HG03342 (cell line): ENCODE results near the gene TRPM2.
"Not testable (repeated sequence)": the region's sequence is repeated elsewhere in the genome, so short reads cannot be mapped to it uniquely, and the experiment has no call there.

ENCODE experiments used
- ATAC-seq: cut with Tn5 transposase; IDR thresholded peaks from one replicate; pipeline ENCODE4 v1.9.1; 2021; ENCODE audit warnings: mild to moderate bottlenecking, moderate library complexity; ENCODE audit not compliant: unreplicated experiment

Gene TRPM2

DNA sequence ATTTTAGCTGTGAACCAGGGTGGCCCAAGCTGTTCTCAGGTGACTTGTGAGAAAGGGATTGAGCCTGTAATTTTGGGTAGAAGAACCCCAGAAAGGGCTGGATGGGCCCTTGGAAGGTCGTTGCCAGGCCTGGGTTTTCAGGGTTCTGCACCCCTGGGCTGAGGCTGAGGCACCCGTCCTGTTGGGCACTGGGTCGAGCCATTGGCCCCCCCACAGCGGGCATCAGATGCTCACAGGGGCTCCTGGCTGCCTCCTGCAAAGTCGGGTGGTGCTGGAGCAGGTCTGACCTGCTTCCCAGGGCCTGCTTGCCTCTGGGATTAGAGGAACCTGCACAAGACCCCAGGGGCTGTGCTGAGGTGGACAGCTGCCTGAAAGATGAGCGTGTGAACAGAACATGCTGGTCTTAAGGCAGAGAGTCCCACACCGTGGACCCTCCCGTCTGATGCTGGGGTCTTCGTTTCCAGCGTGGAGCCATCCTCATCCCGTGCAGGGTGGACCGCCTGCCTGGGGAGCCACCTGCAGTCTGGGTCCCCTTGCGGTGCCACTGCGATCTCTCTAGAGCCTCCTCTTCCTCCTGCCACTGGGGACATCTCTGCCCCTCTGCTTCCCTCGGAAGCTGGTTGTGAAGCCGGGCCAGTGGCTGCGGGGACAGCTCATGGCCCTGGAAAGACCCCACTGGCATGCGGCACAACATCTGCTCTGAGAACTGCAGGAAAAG lies 1.7 kb upstream of the TRPM2 start:
- no peak for ATAC-seq

DNA sequence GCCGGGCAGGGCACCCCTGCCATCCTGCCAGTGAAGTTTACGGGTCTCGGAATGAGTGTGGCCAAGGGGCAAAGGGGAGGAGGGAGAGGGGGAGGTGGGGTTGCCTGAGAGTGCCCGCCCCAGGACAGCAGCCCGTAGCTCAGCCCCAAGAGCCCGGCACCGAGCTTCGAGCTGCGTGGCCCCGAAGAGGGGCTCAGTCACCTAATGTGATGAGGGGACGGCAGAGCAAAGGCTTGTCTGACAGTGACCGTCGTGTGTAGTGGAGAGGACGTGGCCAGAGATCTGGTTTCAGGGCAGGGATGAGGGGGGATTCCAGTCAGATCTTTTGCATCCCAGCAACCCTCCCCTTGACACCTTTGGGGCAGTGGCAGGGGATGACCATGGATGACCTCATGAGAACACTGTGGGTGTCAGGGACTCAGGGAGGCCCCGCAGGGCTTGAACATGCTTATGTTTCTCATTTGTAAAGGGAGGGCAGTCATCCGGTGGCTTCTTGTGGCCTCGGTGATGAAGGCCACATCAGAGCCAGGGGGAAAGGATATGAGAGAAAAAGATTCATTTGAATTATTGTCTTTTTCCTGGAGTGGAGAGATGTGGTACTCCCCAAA lies 1.1 kb upstream of the TRPM2 start:
- no peak for ATAC-seq

DNA sequence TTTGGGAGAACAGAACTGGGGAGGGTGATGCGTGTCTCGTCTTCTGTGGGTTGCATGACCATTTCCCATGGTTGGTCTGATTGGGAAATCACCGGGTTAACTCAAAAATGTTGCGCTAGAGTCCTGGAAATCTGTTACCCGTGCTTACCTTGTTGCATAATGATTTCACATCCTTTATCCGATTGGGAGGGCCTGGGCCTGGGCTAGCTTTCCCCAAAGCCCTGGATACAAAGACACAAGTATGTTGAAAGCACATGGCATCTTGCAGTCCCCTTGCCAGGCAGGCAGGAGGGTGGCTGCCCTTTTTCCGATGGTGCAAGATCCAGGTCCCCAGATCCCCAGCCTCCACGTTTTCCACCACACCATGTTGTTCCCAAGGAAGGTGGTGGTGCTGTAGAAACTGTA lies 582 bp downstream of the TRPM2 start:
- ATAC-seq, result no peak

DNA sequence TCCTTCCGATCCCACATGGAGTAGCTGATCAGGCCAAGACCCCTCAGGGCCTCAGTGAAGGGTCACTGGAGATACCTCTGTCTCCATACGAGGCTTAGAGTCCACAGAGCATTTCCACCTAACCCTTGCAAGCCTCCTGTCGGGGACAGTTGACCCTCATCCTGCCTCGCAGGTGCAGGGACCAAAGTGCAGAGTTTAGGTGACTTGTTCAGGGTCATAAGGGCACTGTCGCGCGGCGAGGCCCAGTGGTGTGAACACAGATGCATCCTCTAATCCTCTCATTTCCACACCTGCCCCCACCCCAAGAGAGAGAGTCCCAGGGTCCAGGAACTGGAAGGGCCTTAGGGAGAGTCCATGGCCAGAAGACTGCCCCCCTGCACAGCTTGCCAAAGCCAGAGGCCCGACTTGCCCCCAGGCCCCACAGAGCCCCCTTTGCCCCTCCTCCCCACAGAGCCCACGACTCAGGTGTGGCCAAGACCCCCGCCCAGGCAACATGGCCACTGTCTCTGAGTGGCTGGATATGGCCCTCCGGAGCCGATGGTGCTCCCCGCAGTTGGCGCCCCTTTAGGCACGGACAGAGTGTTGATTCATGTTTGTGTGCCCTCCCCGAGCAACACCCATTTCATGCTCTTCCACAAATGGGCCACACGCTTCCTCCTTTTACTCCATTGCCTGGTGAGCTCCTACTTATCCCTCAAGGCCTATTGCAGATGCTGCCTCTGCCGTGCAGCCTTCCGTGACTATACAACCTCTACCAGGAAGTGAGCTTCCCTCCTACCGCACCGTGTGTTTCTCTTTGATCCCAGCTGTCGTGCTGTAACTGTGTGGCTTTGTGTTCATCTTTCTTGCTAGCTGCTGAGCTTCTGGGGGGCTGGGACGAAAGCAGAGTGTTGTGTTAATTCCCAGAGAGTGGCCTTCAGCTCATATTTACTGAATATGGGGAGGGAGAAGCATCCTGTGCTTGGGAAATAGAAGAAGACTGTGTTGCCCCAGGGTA lies 1.7 kb downstream of the TRPM2 start:
- no peak for ATAC-seq

DNA sequence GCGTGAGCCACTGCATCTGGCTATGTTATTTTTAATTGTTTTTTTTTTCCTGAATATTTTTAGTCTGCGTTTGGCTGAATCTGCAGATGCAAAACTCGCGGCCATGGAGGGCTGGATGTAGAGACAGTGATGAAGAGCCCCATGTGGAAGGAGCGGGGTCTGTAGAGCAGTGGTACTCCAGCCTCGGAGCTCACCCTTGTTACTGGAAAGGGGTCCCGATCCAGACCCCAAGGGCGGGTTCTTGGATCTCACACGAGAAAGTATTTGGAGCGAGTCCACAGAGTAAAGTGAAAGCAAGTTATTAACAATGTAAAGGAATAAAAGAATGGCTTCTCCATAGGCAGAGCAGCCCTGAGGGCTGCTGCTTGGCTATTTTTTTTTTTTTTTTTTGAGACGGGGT lies 2.7 kb downstream of the TRPM2 start:
- no peak for ATAC-seq

DNA sequence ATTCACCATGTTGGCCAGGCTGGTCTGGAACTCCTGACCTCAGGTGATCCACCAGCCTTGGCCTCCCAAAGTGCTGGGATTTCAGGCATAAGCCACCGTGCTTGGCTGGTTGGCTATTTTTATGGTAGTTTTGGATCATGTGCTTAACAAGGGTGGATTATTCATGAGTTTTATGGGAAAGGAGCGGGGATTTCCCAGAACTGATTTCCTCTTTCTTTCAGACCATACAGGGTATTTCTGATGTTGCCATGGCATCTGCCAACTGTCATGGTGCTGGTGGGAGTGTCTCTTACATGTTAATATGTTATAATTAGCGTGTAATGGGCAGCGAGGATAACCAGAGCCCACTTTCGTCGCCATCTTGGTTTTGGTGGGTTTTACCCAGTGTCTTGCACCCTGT lies 3.2 kb downstream of the TRPM2 start:
- ATAC-seq, result no peak

DNA sequence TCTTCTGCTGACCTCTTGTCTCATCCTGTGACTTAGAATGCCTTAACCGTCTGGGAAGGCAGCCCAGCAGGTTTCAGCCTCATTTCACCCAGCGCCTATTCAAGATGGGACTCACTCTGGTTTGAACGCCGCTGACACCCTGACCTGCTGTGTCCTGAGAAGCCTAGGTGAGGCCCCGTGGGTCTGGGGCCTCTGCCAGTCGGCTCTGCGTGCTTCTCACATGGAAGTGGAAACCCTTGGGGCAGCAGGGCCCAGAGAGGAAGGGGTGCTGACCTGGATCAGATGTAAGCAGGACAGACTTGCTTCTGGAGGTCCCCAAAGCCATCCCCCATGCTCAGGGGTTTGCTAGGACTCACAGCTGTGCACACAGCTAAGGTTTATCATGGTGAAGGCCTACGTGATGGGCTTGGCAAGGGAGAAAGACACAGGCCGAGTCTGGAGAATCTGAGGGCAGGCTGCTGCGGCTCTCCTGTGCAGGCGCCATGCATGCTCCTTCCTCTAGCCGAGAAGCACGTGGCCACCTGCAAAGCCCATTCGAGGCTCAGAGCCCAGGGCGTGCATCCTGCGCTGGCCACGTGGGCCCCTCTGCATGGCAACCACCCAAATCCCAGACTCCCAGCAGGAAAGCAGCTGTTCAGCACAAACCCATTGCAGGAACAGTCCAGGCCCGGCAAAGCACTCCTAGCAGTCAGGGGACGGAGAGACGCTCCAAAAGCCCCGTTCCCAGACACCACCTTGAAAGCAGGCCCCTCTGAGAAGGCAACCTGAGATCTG lies 3.8 kb downstream of the TRPM2 start:
- no peak for ATAC-seq

DNA sequence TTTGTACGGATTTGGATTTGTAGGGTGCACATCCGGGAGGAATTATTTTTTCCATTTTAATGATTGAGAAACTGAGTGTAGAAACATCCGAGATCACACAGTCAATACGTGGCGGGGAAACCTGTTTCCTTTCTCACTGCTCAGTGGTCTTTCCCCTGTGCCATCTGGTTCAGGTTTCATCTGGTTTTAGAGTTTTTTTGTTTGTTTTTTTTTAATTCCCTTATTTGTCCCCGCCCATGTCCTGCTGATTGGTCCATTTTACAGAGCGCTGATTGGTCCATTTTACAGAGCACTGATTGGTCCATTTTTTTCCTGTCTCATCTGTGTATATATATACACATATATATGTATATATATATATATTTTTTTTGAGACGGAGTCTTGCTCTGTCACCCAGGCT lies 6.0 kb downstream of the TRPM2 start:
- ATAC-seq, result no peak

DNA sequence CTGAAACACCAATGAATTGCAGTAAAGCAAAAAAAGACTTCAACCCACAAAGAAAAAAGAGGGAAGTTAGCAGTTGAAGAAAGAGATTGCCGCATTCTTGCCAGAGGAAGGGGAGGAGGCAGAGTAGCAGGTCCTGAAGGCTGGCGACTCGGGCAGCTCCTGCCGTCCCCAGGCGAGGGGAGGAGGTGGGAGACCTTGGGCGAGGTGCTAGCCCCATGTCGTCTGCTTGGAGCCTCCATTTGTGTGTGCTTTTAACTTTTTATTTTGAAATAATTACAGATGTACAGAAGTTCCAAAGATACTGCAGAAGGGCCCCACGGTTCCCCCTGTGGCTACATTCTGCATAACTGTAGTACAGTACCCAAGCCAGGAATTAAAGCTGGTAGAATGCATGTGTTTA lies 6.7 kb downstream of the TRPM2 start:
- no peak for ATAC-seq

DNA sequence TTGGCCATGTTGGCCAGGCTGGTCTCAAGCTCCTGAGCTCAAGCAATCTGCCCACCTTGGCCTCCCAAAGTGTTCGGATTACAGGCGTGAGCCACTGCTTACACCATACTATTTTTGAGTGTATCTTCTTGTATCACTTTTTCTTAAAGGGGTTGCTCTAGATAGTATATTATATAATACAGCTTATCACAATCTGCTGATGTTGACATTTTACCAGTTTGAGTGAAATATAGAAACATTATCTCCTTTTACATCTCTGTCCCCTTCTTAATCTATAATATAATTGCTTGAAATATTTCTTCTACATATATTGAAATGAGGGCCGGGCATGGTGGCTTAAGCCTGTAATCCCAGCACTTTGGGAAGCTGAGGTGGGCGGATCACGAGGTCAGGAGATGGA lies 8.5 kb downstream of the TRPM2 start:
- not testable (repeated sequence) for ATAC-seq

DNA sequence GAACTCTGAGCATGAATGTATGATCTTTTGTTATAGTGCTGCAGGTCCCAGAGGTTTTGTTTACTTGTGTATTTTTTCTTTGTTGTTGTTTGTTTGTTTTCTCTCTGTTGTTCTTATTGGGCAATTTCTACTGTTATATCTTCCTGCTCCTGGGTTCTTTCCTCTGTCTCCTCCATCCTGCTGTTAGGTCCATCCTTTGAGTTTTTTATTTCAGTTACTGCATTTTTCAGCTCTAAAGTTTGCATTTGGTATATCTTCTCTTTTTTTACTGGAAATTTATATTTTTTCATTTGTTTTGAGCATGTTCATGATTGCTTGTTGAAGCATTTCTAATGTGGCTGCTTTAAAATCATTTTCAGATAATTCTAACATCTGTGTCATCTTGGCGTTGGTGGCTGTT lies 9.9 kb downstream of the TRPM2 start:
- no peak for ATAC-seq

DNA sequence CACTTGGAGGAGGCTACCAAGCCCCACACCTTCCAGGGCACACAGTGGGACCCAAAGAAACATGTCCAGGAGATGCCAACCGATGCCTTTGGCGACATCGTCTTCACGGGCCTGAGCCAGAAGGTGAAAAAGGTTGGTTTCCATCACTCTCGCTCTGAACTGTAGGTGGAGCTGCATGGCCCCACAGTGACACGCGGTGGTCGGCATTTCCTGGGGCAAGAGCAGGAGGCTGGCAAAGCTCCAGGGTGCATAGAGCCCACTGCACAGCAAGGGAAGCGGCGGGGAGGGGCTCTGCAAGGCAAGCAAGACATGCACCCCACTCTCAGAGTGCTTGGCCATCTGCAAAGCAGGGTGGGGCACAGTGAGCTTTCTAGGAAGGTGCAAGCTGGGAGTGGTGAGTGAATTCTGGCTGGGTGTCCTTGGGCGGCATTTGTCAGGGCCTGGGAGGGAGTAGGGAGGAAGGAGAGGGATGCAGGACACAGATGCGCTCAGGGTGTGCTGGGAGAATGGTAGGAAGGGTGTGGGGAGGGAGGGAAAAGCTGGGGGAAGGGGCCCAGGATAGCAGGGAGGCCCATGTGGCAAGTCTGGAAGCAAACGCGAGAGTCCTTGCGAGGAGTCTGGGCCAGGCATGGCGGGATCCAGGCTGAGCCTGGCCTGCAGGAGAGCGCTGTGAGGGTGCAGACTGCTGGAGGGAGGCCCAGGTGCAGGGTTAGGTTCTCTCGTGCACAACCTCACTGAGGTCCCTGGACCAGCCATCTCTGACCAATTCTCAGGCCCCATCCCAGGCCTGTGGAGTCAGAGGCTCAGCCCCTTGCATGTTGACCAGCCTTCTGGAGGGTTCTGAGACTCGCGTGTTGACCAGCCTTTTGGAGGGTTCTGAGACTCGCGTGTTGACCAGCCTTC lies 11.0 kb downstream of the TRPM2 start:
- ATAC-seq, result no peak

DNA sequence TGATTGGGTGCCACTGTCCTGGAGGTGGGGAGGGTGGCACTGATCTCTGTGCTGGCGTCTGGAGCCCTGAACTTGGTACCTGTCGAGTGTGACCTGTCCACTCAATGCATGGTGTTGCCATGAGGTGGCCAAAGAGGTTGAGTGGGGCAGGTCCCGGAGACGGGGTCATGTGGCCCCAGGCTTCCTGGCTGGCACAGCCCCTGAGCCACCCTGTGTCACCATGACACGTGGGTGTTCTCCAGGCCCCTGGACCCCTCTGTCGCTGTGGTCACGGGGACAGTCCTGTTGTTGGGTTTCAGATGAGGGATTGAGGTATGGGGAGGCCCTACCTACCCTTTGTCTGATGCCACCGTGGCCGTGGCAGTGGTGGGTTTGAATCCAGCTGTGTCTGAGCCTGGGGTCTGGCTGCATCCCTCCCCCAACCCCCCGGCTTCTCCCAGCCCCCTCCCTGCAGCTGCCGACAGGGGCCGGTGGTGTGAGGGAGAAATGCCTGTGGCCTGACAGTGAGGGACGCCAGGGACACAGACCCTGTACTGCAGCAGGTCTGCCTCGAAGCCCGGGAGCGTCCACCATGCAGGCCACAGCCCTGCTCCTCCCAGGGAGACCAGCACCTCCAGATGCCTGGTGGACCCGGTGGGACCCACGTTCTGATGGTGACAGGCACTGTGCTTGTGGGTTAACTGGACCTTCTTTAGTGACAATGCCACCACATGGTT lies 12.0 kb downstream of the TRPM2 start:
- ATAC-seq, result no peak

DNA sequence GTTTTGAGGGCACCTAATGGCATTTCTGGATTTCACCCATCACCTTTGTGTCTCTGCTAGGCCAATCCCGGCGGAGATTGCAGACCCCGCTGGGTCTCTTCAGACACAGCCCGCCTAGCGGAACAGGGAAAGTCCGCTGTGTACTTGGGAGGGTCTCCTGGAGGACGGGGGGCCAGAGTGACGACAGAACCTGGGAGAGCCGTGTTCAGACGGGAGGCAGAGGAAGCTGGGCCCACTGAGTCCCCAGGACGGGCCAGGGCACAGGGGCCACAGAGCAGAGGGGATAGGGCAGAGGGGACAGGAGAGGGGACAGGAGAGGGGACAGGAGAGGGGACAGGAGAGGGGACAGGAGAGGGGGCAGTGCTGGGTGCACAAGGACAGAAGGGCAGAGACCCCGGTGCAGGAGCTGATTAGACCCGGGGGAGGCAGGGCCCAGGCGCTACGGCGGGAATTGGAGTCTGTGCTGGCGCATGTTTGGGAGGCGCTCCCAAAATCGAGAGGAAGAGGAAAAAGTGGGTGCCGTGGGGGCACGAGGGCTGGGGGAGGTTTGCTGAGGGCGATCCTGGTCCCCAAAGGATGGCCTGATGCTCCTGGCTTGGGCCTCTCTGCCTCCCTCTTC lies 12.7 kb downstream of the TRPM2 start:
- no peak for ATAC-seq

DNA sequence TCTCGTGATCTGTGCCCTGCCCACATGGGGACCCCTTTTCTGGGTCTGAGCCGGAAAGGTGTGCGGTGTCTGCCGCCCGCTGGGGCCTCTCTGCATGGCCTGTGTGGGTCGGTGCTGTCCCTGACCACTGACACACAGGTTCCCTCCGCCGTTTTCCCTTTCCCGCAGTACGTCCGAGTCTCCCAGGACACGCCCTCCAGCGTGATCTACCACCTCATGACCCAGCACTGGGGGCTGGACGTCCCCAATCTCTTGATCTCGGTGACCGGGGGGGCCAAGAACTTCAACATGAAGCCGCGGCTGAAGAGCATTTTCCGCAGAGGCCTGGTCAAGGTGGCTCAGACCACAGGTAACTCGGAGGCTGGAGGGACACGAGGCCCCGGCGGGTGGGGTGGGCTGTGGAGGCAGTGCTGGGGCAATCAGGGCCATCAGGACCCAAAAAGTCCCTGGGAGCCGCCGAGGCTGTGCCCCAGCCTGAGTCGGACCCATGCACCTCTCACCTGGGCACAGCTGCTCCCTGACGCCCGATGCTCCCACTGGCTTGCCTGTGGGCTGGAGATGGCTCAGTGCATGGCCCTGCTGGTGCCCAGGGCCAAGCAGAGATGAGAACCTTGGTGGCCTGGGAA lies 13.3 kb downstream of the TRPM2 start:
- no peak for ATAC-seq

DNA sequence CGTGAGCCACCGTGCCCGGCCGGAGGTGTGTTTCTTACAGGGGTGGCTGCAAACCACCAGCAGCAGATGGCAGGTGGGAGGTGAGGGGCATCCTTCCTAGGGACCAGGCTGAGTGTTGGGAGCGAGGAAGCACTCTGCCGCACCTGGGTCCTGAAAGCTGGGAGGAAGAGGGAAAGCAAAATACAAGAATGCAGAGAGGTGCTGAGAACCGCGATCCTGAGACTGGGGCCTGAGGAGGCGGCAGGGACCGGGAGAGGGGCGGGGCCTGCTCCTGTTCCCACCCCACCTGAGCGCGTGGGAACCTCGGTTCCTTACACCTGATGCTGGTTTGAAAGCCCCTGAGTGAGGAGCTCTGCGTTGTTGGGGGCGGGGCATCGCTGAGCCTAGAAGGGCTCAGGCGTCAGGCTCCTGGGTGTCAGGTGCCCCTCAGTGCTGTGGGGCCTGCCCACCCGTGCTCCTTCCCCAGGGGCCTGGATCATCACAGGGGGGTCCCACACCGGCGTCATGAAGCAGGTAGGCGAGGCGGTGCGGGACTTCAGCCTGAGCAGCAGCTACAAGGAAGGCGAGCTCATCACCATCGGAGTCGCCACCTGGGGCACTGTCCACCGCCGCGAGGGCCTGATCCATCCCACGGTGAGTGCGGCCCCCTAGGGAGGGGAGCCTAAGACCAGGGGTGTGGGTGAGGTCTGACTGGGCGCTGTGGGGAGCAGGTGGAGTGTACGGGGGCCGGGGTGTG lies 15.5 kb downstream of the TRPM2 start:
- no peak for ATAC-seq

DNA sequence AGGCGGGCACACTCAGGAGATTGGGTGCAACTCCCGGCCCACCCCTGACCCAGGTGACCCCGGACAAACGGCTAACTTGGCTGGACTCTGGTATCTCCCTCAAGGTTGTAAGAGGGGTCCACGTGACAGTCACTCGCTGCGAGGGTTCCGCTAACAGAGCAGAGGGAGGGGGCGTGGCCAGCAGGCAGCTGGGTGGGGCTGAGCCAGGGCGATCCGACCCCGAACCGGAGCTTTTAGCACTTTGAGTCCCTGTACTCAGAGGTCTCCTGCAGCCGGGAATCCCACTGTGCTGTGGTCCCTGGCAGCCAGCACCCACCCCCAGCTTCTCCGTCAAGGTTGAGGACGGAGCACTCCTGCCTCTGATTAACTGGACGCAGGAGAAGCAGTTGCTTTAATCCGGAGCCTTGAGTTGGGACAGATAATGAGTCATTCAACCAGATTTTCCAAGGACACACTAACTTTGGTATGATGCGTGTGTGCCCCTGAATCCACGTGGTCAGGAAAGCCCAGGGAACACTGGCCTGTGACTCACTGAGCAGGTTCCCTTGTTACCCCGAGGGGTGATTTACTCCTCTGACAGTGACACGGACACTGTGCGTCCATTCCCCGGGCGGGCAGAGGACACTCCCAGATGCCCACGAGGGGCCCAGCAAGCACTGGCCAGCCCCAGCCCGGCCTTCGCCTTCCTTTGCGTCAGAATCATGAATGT lies 16.8 kb downstream of the TRPM2 start:
- ATAC-seq, result no peak
